Retinal pigment epithelial cell (primary cell): ENCODE results near the gene UBXN1.
A peak's percentile ranks its signal among the peaks of the same experiment; 100 is the strongest.

Experiments used
- DNase-seq: peaks from one replicate; pipeline ENCODE4 v3.0.0-alpha.2; 2010; ENCODE audit warnings: low read depth
- H3K4me3 ChIP-seq: 2 replicates; pipeline ENCODE4 v1.5.1; 2011; ENCODE audit warnings: mild to moderate bottlenecking, low read length, control low read depth, moderate library complexity
- TF ChIP-seq, protein P1 (sequence below): conservative IDR thresholded peaks from 2 replicates; pipeline ENCODE4 v1.5.1; 2011; ENCODE audit warnings: low read depth, low read length, control low read depth, inconsistent platforms

The UBXN1 gene

GRCh38 chr11:62671608-62672389 is 7.1 kb downstream of the UBXN1 start, which contains the start of the genes LBHD1 and UQCC3:
Gene LBHD1, minus strand, starts transcription at chr11:62672267. Its CDS starts 2,236 bp downstream, at chr11:62670031.
Gene UQCC3, plus strand, starts transcription at chr11:62671673. Its CDS starts 73 bp downstream, at chr11:62671746.
- peak; percentile 61 for DNase-seq
- TF ChIP-seq, protein P1, sequence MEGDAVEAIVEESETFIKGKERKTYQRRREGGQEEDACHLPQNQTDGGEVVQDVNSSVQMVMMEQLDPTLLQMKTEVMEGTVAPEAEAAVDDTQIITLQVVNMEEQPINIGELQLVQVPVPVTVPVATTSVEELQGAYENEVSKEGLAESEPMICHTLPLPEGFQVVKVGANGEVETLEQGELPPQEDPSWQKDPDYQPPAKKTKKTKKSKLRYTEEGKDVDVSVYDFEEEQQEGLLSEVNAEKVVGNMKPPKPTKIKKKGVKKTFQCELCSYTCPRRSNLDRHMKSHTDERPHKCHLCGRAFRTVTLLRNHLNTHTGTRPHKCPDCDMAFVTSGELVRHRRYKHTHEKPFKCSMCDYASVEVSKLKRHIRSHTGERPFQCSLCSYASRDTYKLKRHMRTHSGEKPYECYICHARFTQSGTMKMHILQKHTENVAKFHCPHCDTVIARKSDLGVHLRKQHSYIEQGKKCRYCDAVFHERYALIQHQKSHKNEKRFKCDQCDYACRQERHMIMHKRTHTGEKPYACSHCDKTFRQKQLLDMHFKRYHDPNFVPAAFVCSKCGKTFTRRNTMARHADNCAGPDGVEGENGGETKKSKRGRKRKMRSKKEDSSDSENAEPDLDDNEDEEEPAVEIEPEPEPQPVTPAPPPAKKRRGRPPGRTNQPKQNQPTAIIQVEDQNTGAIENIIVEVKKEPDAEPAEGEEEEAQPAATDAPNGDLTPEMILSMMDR = no peak

GRCh38 chr11:62671236-62671607 is 7.7 kb downstream of the UBXN1 start:
- no peak for DNase-seq
- TF ChIP-seq, protein P1 = no peak
- H3K4me3 ChIP-seq = peak overlapping the region; percentile 85

More at GRCh38 chr11:62671608-62672389, 7.1 kb downstream of the UBXN1 start, which contains the start of the genes LBHD1 and UQCC3:
- H3K4me3 ChIP-seq = peak within 1 kb of the TSS; percentile 85

GRCh38 chr11:62669420-62670161 is 9.3 kb downstream of the UBXN1 start:
- TF ChIP-seq, protein P1 = no peak
- DNase-seq = no peak
- no peak overlapping the region for H3K4me3 ChIP-seq

- H3K4me3 ChIP-seq = peak overlapping the region; percentile 0
- no peak for DNase-seq
- TF ChIP-seq, protein P1 = no peak
These were observed 11.4 kb downstream of the UBXN1 start for GRCh38 chr11:62667460-62667859.

GRCh38 chr11:62666259-62666926 is 12.5 kb downstream of the UBXN1 start:
- DNase-seq = no peak
- peak overlapping the region; percentile 88 for H3K4me3 ChIP-seq
- TF ChIP-seq, protein P1 = no peak

DNA sequence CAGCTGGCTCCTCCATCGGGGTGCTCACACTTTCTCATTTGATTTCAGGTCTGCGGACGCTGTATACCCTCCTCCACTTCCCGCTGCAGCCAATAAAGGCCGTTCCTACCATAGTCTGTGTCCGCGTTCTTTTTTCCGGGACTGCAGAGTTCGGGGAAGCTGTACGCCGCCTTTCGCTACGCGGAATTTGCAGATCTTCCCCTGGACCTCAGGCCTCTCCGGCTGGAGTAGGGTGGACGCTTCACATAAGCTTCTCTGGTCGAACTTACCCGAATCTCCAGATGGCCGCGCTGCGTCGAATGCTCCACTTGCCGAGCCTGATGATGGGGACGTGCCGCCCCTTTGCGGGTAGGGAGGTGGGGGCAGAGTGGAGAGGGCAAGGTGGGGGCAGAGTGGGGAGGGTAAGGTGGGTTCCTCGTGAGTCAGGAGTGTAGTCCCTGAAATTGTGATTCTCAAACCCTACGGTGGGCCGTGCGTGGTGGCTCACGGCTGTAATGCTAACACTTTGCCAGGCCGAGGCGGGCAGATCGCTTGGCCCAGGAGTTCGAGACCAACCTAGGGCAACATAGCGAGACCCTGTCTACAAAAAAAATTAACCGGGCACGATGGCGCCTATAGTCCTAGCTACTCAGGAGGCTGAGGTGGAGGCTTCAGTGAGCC is 13.1 kb downstream of the UBXN1 start:
- DNase-seq = no peak
- TF ChIP-seq, protein P1 = no peak
- peak overlapping the region; percentile 88 for H3K4me3 ChIP-seq
